ENCODE results near the gene CACHD1.

- TF ChIP-seq CTCF (conservative IDR thresholded peaks at IDR 0.05 in 1 of 2, IDR thresholded peaks at IDR 0.05 in 1 of 2; ENCODE audit: low read depth in 1 of 2, low read length in 2 of 2), result no peak
- no peak for TF ChIP-seq EZH2 (IDR thresholded peaks at IDR 0.05; ENCODE audit: low read length, missing control alignments)
Measured at GRCh38 chr1:64508629-64509028, 38.7 kb downstream of the CACHD1 start.
